Measurements from ENCODE around the gene RPTOR.
A peak's percentile ranks its signal among the peaks of the same experiment; 100 is the strongest.

The RPTOR gene

DNA sequence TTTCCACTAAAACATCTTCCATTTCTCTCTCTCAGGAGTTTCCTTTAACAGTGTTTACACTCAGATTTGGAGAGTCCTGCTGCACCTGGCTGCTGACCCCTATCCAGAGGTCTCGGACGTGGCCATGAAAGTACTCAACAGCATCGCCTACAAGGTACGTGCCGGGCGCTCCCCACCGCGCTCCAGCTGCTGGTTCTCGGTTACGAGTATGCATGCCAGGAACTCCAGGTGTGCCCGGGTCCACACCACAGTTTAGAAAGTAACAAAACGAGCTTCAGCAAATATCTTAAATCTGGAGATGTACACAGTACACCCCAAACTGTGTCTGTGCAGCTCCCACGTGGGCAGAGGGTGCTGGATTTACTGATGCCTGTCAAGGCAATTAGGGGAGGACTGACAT lies 364.1 kb downstream of the RPTOR start:
- no peak for DNase-seq (ENCODE audit: low spot score)
- ChIA-PET CTCF (no interaction called here), POLR2A (ENCODE audit: low non-redundant PET) (interaction anchor here (0.9 kb wide), 1 partner anchor 11 kb away, joined by 3 read pairs; no protein-coding TSS in a partner anchor)
- H3K27ac ChIP-seq: no peak overlapping the region
- TF ChIP-seq, protein P1, sequence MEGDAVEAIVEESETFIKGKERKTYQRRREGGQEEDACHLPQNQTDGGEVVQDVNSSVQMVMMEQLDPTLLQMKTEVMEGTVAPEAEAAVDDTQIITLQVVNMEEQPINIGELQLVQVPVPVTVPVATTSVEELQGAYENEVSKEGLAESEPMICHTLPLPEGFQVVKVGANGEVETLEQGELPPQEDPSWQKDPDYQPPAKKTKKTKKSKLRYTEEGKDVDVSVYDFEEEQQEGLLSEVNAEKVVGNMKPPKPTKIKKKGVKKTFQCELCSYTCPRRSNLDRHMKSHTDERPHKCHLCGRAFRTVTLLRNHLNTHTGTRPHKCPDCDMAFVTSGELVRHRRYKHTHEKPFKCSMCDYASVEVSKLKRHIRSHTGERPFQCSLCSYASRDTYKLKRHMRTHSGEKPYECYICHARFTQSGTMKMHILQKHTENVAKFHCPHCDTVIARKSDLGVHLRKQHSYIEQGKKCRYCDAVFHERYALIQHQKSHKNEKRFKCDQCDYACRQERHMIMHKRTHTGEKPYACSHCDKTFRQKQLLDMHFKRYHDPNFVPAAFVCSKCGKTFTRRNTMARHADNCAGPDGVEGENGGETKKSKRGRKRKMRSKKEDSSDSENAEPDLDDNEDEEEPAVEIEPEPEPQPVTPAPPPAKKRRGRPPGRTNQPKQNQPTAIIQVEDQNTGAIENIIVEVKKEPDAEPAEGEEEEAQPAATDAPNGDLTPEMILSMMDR (conservative IDR thresholded peaks at IDR 0.05; ENCODE audit: low read depth): no peak

DNA sequence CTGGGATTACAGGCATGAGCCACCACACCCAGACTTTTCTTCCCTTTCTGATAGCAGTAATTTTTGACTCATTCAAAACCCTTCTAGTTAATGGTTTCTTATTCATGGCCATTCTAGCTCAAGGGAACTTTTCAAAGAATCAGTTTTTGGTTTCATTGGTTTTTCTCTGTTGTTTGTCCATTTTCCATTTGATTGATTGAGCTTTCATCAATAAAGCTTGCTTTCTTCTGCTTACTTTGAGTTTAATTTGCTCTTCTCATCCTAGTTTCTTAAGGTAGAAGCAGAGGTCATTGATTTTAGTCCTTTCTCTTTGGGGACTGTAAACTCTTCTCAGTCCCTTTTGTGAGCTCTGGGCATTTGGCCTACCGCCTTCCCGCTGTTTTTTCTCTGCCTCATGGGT lies 365.0 kb downstream of the RPTOR start:
- TF ChIP-seq, protein P1 (conservative IDR thresholded peaks at IDR 0.05; ENCODE audit: low read depth): no peak
- ChIA-PET POLR2A (ENCODE audit: low non-redundant PET) (interaction anchor here (0.9 kb wide), 1 partner anchor 10 kb away, joined by 3 read pairs; no protein-coding TSS in a partner anchor), CTCF (interaction anchor here (0.6 kb wide), 1 partner anchor 18 kb away, joined by 3 read pairs; no protein-coding TSS in a partner anchor)
- H3K27ac ChIP-seq: 0 out of 2 replicates have a peak overlapping the region, but pooled peaks have one; percentile 18
- no peak for DNase-seq (ENCODE audit: low spot score)

DNA sequence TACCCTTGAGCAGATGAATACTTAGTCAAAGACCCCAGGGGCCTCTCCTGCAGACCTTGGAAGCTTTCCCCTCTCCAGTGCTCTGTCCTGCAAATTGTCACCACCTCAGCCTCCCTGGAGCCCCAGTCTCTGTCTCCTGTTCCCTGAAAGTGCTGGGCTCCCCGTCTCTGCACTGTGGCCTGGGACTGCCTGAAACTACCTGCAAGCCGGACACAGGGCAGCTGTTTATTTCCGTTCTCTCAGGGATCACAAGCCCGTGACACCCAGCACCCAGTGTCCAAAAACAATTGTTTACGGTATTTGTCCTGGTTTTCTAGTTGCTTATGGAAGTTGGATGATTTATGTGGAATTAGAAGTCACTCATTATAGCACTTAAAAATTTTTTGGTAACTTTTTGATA lies 365.4 kb downstream of the RPTOR start:
- TF ChIP-seq, protein P1 (conservative IDR thresholded peaks at IDR 0.05; ENCODE audit: low read depth): no peak
- POLR2A ChIA-PET (ENCODE audit: low non-redundant PET): no interaction called here
- CTCF ChIA-PET: no interaction called here
- H3K27ac ChIP-seq: 0 out of 2 replicates have a peak overlapping the region, but pooled peaks have one; percentile 18
- no peak for DNase-seq (ENCODE audit: low spot score)

DNA sequence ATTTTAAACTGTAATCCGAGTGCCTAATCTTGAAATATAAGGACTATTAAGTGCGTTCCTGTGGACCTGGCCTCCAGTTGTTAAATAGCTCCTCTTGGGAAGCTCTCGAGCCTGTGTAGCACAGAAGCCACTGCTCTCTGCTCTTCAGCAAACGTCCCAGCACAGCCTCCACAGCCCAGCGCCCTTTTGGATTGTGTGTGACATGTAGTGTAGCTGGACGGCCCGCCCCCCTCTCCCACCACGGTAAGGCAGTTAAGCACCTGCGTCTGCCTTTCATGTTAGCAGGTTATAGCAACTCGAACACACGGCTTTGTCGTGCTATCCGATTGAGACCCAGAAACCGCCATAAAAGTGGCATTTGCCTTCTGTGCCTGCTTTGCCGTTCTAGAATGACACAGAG lies 367.8 kb downstream of the RPTOR start:
- DNase-seq (ENCODE audit: low spot score): no peak
- ChIA-PET CTCF (no interaction called here), POLR2A (ENCODE audit: low non-redundant PET) (no interaction called here)
- TF ChIP-seq, protein P1 (conservative IDR thresholded peaks at IDR 0.05; ENCODE audit: low read depth): no peak
- no peak overlapping the region for H3K27ac ChIP-seq

DNA sequence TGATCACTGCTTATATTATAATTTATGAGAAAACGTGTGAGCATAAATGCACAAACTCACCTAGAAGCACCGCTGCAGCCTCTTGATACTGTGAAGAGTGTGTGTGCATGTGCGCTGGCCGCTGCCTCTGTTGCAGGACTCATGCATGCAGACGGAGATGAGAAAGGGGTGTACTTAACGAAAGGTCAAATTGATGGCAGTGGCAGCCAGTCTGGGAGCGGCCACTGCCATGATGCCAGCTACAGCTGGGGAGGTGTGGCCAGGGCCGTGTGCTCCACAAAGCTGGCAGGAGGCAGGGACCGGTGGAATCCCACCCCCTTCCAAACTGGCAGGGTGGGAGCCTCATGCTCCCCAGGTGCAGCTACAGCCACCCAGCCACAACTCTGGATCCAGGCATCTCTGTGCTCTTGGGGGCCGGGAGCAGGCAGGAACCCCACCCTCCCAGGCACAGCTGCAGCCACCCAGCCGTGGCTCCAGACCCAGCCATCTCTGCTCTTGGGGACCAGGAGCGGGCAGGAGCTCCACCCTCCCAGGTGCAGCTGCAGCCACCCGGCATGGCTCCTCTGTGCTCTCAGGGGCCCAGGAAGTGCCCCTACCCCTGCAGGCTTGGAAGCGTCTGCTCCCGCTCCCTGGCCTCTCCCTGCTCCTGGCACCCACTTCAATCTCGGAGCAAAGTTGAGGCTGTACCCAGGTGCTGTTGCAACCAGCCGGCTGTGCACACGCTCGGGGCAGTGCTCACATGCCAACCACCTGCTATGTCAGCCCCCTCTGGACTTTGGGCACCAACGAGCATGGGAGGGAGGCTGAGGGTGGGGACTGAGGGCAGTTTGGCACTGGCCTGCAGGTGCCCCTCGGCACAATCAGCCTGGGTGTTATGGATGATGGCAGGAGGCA lies 369.5 kb downstream of the RPTOR start:
- DNase-seq (ENCODE audit: low spot score): no peak
- TF ChIP-seq, protein P1 (conservative IDR thresholded peaks at IDR 0.05; ENCODE audit: low read depth): no peak
- POLR2A ChIA-PET (ENCODE audit: low non-redundant PET): no interaction called here
- H3K27ac ChIP-seq: no peak overlapping the region
- CTCF ChIA-PET: no interaction called here

DNA sequence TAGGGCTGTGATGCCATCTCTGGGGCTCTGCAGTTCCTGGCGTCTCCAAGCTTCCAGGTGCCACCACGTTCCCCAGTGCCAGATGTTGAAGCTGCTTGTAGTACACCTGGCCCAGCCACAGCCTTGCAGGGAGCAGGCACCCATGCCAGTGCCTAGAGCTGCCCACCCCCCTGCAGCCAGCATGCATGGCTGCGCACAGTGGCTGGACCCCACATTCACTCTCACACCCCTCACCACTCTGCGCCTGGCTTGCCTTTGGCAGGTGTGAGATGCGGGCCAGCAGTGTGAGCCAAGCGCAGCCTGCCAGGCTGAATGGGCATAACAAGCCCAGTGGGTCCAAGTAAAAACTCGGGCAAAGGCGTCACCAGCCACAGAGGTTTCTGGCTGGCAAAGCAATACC lies 371.6 kb downstream of the RPTOR start:
- TF ChIP-seq, protein P1 (conservative IDR thresholded peaks at IDR 0.05; ENCODE audit: low read depth): no peak
- POLR2A ChIA-PET (ENCODE audit: low non-redundant PET): no interaction called here

More for the DNA sequence above, 371.6 kb downstream of the RPTOR start:
- DNase-seq (ENCODE audit: low spot score): no peak
- CTCF ChIA-PET: no interaction called here
- H3K27ac ChIP-seq: no peak overlapping the region

Data from RWPE1 (cell line).